OCI-LY1 (cell line): ENCODE measurements around the gene STARD5.

Experiments
- H2AFZ ChIP-seq: fragments of 200-600 bp; sonication (generic), shearing (Covaris generic); 2 replicates; pipeline ENCODE4 v1.6.0; 2014; ENCODE audit warnings: antibody characterized with exemption, mild to moderate bottlenecking, low read length
- H3F3A ChIP-seq: fragments of 200-600 bp; sonication (generic), shearing (Covaris generic); 2 replicates; pipeline ENCODE4 v1.6.0; 2014; ENCODE audit warnings: mild to moderate bottlenecking, antibody characterized with exemption, low read length, moderate library complexity; ENCODE audit not compliant: insufficient read depth
- H3K27ac ChIP-seq: fragments of 200-600 bp; sonication (generic); 2 replicates; pipeline ENCODE4 v1.5.1; 2014; ENCODE audit warnings: low read length, mixed run types, mild to moderate bottlenecking, low read depth; ENCODE audit not compliant: poor library complexity, severe bottlenecking
- H3K27me3 ChIP-seq: fragments of 200-600 bp; sonication (generic); 2 replicates; pipeline ENCODE4 v1.6.0; 2014; ENCODE audit warnings: antibody characterized with exemption, mild to moderate bottlenecking, low read length, moderate library complexity; ENCODE audit not compliant: insufficient read depth
- H3K36me3 ChIP-seq: fragments of 200-600 bp; sonication (generic); 2 replicates; pipeline ENCODE4 v1.6.1; 2014; ENCODE audit warnings: mild to moderate bottlenecking, antibody characterized with exemption, low read length, moderate library complexity, mixed read lengths; ENCODE audit not compliant: insufficient read depth
- H3K4me1 ChIP-seq: fragments of 200-600 bp; sonication (generic); 2 replicates; pipeline ENCODE4 v1.5.1; 2014; ENCODE audit warnings: mild to moderate bottlenecking, low read length, moderate library complexity; ENCODE audit not compliant: insufficient read depth, severe bottlenecking
- H3K4me2 ChIP-seq: fragments of 200-600 bp; sonication (generic), shearing (Covaris generic); 2 replicates; pipeline ENCODE4 v1.6.1; 2014; ENCODE audit warnings: low read length
- H3K4me3 ChIP-seq: fragments of 200-600 bp; sonication (generic); 2 replicates; pipeline ENCODE4 v1.5.1; 2014; ENCODE audit warnings: low read length, low read depth, mild to moderate bottlenecking, mixed read lengths; ENCODE audit not compliant: poor library complexity, severe bottlenecking
- H3K79me2 ChIP-seq: fragments of 200-600 bp; shearing (Covaris generic); 2 replicates; pipeline ENCODE4 v1.6.1; 2016; ENCODE audit warnings: mixed run types, low read length, mixed read lengths; ENCODE audit not compliant: insufficient read depth
- H3K9ac ChIP-seq: fragments of 200-600 bp; sonication (generic), shearing (Covaris generic); 2 replicates; pipeline ENCODE4 v1.6.1; 2014; ENCODE audit warnings: mild to moderate bottlenecking, low read length, mixed read lengths
- H3K9me2 ChIP-seq: fragments of 200-600 bp; sonication (generic), shearing (Covaris generic); 2 replicates; pipeline ENCODE4 v1.6.1; 2014; ENCODE audit warnings: low read depth, mild to moderate bottlenecking, low read length, mixed read lengths
- H3K9me3 ChIP-seq: fragments of 200-600 bp; shearing (Covaris generic); 2 replicates; pipeline ENCODE4 v1.6.1; 2014; ENCODE audit warnings: low read length, mixed read lengths
- H4K20me1 ChIP-seq: fragments of 200-600 bp; sonication (generic), shearing (Covaris generic); 2 replicates; pipeline ENCODE4 v1.6.0; 2016; ENCODE audit warnings: mild to moderate bottlenecking, low read length; ENCODE audit not compliant: insufficient read depth
- EZH2 ChIP-seq: fragments of 200-600 bp; sonication (generic), shearing (Covaris generic); IDR thresholded peaks from 2 replicates; pipeline ENCODE4 v1.8.0; 2017; ENCODE audit warnings: borderline replicate concordance, mixed run types, mild to moderate bottlenecking, antibody characterized with exemption, low read length, moderate library complexity, mixed read lengths
- TF ChIP-seq, protein P1 (sequence below): fragments of 200-600 bp; sonication (generic), shearing (Covaris generic); IDR thresholded peaks from 2 replicates; pipeline ENCODE4 v1.5.1; 2017; ENCODE audit warnings: mild to moderate bottlenecking, antibody characterized with exemption, low read length, moderate library complexity, mixed read lengths

The STARD5 gene

DNA sequence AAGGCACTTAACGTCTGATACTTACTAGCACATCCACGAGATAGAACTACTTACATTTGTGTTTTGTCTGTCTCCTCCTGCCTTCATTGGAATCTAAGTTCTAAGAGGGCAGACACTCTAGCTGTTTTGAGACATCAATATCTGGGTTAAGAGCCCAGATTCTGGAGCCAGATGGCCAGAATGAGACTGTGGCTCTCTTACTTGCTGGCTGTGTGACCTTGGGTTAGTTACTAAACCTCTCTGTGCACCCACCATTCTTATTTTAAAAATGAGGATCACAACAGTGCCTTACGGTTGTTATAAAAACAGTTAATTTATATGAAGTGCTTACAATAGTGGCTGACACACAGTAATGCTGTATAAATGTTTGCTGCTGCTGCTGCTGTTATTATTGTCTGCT is 7.7 kb downstream of the STARD5 start:
- H3K36me3 ChIP-seq, result peaks cover 40% of the 10 kb centered on the region
- no peak overlapping the region for H3K9ac ChIP-seq
- TF ChIP-seq, protein P1, sequence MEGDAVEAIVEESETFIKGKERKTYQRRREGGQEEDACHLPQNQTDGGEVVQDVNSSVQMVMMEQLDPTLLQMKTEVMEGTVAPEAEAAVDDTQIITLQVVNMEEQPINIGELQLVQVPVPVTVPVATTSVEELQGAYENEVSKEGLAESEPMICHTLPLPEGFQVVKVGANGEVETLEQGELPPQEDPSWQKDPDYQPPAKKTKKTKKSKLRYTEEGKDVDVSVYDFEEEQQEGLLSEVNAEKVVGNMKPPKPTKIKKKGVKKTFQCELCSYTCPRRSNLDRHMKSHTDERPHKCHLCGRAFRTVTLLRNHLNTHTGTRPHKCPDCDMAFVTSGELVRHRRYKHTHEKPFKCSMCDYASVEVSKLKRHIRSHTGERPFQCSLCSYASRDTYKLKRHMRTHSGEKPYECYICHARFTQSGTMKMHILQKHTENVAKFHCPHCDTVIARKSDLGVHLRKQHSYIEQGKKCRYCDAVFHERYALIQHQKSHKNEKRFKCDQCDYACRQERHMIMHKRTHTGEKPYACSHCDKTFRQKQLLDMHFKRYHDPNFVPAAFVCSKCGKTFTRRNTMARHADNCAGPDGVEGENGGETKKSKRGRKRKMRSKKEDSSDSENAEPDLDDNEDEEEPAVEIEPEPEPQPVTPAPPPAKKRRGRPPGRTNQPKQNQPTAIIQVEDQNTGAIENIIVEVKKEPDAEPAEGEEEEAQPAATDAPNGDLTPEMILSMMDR, result no peak
- TF ChIP-seq EZH2, result no peak
- no peaks in the 10 kb centered on the region for H3K9me3 ChIP-seq
- H3K27me3 ChIP-seq, result no peaks in the 10 kb centered on the region
- peaks cover 7% of the 10 kb centered on the region; the same call in 1 of the 2 replicates for H3F3A ChIP-seq
- no peaks in the 10 kb centered on the region for H4K20me1 ChIP-seq
- no peak overlapping the region for H2AFZ ChIP-seq
- H3K27ac ChIP-seq, result no peak overlapping the region
- H3K9me2 ChIP-seq, result no peaks in the 10 kb centered on the region
- no peaks in the 10 kb centered on the region for H3K79me2 ChIP-seq
- H3K4me1 ChIP-seq, result peaks cover 30% of the 10 kb centered on the region
- H3K4me3 ChIP-seq, result no peak overlapping the region
- no peak overlapping the region for H3K4me2 ChIP-seq

DNA sequence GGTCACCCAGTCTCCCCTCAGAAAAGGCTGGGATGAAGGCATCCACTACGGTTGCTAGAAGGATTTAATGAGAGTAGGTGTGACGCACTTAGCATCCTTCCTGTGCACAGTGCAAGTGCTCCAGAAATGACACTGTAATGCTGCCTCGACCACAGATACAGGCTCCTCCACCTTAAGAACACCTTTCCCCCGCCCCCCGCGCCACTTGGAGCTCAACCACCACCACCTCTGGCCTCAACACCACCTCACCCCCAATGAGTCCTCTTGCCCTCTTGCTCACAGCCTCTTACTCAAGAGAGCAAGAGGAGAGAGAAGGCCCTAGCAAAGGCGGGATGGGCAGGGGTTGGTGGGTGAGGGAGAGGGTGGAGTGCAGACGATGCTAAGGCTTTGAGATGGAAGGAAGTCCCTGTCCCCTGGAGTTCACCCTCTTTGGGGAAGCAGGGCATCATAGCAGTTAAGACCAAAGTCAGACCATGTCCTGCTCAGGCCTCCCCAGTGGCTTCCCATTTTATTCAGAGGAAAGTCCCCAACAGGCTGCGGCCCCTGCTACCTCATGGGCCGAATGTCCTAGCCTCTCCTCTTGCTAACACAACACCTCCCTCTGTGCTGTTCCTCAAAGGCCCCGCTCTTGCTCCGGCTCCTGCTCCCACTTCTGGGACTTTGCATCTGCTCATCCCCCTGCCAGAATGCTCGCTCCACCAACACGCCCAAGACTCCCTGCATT is 8.3 kb downstream of the STARD5 start:
- no peak overlapping the region for H3K9ac ChIP-seq
- H4K20me1 ChIP-seq, result no peaks in the 10 kb centered on the region
- no peaks in the 10 kb centered on the region for H3K9me2 ChIP-seq
- no peaks in the 10 kb centered on the region for H3K27me3 ChIP-seq
- H3K9me3 ChIP-seq, result no peaks in the 10 kb centered on the region
- H3K4me1 ChIP-seq, result peaks cover 32% of the 10 kb centered on the region
- peaks cover 8% of the 10 kb centered on the region; the same call in 1 of the 2 replicates for H3F3A ChIP-seq
- H3K36me3 ChIP-seq, result peaks cover 43% of the 10 kb centered on the region
- H3K4me2 ChIP-seq, result no peak overlapping the region
- H3K4me3 ChIP-seq, result no peak overlapping the region
- no peaks in the 10 kb centered on the region for H3K79me2 ChIP-seq
- TF ChIP-seq, protein P1, result no peak
- TF ChIP-seq EZH2, result no peak
- no peak overlapping the region for H3K27ac ChIP-seq
- no peak overlapping the region for H2AFZ ChIP-seq

DNA sequence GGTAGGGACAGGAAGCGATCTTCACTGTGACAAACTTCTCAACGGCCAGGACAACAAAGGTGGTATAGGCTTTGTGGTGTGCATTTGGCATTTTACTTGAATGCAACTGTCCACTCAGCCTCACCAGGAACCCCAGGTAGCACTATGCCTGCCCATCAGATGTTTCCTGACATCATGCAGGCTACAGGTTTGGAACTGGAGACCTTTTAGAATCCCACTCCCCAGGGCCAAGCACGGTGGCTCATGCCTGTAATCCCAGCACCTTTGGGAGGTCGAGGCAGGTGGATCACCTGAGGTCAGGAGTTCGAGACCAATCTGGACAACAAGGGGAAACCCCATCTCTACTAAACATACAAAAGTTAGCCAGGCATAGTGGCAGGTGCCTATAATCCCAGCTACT is 9.6 kb downstream of the STARD5 start:
- Histone ChIP-seq H3K4me2 (no peak overlapping the region), H3K79me2 (no peaks in the 10 kb centered on the region), H3K27me3 (no peaks in the 10 kb centered on the region), H4K20me1 (no peaks in the 10 kb centered on the region), H3K4me1 (peaks cover 32% of the 10 kb centered on the region), H3K9ac (no peak overlapping the region), H3K27ac (no peak overlapping the region), H3K9me3 (no peaks in the 10 kb centered on the region), H3K36me3 (peaks cover 54% of the 10 kb centered on the region), H2AFZ (no peak overlapping the region), H3K9me2 (no peaks in the 10 kb centered on the region), H3F3A (peaks cover 8% of the 10 kb centered on the region; the same call in 1 of the 2 replicates), H3K4me3 (no peak overlapping the region)
- no peak for TF ChIP-seq EZH2
- TF ChIP-seq, protein P1, result no peak
